HG03439 (cell line): ENCODE measurements around the gene PIGW.

Experiments
- ATAC-seq: cut with Tn5 transposase; IDR thresholded peaks from one replicate; pipeline ENCODE4 v1.9.1; 2021; ENCODE audit warnings: mild to moderate bottlenecking, moderate library complexity; ENCODE audit not compliant: unreplicated experiment

Gene PIGW

DNA sequence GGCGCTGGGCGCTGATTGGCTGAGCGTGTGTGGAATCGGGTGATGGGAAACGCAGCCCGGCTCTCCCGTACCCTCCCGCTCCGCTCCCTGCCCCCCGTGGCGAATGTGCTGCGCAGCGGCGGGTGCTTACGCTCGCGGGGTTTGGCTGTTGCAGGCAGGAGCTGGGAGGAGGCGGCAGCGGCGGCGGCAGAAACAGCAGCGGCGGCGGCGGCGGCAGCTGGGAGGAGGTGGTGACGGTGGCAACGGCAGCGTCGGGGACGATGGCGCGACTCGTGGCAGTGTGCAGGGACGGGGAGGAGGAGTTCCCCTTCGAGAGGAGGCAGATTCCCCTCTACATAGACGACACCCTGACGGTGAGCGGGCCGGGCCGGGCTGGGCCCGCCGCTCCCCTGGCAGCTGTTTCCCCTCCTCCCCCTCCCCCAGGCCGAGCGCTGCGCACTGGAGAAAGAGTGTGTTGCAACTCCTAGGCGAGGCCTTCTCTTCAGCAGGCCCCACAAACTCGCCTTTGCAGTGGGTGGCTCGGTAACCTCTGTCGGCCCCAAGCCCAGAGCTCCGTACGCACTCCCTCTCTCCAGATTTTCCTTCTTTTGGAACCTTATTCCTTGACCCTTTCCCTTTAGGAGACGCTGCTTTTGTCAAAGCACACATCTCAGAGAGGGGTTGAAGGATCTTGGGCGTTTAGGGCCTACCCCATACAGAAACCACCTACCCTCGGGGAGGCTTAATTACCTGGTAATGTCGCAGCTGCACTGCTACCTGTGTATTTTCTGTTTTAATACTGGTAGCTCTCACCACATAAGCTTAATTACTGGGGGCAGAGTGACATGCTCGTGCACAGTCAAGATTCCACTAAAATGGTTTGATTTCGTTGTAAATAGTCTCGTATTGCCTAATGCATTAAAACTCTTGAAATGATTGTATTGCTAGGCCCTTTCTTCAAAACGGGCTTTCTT lies 11.0 kb downstream of the PIGW start:
- peak; percentile 67 for ATAC-seq

DNA sequence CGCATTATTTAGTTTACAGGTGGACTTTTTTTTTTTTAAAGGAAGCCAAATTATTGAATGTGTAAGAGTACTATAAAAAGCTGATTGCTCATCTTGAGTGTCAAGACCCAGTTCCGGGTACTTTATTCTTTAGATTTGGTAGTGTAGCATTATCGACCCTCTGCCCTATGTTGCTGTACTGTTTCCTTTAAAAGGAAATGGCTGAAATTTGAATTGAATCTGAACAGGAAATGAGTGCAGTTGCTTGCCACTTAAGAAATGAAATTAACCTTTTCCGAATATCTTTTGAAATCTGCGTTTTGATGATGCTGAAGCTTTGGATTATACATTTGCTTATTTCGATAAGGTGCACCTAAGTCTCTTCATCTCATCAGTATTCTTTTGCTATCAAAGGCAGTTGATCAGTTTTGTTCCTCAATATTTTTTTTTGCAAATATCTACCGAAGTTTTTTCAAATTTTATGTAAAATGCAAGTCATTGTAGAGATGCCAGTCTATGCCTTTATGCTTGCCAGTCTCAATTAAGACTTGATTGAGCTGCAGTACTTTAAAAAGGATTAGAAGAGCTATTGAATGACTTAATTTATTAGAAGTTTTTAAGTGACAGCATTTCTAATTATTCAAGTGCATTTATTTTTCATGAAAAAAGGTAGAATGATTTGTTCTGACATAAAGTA lies 11.8 kb downstream of the PIGW start:
- no peak for ATAC-seq

DNA sequence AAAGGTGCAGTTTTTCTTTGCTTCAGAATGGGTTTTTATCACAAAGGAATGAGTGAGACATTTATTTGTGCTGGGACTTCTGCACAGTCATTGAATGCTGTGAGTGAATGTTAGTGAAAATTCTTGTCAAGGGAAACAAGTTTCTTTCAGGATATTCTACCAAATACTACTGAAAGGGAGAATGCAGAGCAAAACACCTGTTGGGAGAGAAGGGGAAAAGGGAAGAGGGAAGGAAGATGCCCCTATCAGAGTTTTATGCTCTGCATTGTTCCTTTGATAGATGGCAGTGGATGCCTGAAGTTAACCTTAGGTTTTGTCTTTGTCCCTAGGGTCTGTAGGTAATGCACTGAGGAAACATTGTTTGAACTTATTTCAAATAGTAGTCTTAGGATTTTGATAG lies 13.0 kb downstream of the PIGW start:
- no peak for ATAC-seq

DNA sequence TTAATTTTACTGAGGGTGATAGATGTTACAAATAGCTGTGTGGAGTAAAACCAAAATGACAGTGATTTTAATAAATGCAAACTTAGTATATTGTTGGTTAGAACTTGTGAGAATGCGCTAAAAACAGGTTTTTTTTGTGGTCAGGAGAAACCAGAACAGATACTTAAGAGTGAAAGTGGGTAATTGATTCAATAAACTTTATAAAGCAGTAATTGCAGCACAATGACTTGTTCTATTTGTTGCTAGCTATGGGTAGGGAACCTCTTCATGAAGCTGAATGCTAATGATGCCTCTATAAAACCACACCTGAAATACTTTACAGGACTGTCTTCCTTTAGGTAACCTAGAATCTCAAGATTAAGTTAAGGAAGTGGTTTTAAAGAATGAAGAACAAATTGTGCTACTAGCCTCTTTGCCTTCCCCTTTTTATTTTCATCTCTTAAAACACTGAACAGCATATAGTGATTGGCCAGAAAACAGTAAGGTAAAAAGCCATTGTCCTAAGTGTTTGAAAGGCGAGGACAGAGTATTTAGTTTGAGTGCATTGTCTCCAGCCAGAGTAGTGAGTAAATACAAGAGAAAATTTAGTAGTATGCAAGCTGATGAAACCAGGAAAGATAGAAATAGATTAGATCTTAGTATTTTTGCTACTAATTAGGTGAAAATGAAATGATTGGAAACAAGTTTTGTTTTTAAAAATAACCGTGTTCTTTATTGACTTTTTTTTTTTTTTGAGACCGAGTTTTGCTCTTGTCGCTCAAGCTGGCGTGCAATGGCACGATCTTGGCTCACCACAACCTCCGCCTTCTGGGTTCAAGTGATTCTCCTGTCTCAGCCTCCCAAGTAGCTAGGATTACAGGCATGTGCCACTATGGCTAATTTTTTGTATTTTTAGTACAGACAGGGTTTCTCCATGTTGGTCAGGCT lies 16.0 kb downstream of the PIGW start:
- ATAC-seq: no peak

DNA sequence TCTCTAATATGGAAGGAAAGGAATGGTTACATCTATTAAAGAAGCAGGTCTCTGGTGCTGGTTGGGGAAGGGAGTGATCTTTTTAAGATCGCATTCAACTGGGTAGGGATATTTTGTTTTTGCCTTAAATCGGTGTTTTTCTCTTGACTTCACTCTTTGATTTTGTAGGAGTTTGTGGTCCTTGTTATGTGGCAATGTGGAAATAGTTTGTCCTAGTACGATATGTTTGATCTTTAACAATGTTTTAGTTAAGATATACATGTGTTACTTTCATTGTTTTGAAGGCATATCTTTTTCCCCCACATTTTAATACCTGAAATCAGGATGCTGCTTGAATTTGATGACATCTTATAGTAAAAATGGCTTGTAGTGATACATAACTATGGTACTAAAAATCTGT lies 18.7 kb downstream of the PIGW start:
- ATAC-seq: no peak

DNA sequence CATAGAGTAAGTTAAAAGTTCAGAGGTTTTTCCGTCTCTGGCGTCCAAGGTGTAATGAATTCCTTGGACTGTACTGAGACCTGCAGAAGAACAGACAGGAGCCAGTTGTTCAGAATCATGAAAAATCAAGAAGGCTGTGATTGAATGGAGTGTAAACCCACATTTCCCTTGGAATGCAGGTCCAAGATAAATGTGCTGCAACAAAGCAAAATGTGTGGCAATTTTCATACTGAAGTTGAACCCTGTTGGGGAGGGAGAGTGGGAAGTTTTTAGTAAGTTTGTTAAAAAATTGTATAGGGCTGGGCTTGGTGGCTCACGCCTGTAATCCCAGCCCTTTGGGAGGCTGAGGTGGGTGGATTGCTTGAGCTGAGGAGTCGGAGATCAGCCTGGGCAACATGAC lies 31.3 kb downstream of the PIGW start:
- ATAC-seq: no peak

DNA sequence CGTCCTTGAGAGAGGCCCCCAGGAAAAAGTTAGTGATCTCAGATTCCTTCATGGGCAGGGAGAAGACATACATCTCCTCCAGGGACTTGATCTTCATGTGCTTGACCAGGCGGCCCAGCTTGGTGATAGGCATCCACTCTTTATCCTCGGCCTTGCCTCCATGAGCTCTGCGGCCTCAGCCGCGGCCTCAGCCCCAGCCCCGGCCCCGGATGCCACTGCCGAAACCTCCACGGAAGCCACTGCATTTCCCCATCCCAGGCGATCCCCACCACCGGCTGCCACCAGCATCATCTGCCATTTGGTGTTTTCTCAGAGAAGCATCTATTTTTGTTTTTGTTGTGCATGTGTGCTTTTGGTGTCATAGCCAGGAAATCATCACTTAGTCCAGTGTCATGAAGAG lies 40.2 kb downstream of the PIGW start:
- no peak for ATAC-seq

DNA sequence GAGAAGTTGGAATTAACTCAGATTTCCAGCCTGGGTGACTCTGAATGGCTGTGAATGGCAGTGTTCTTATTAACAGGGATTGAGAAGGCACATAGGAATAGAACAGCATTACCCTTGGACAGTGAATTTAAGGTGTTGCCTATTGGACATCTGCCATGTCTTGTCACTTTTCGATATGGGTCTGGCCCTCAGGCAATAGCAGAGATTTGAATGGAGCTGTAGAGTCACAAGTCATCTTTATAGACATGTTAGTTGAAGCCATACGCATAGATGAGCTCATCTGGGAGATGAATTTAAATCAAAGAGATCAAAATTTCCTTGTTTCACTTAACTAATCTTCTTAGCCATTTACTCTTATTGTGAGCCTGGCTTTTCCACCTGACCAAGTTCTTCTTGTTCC lies 42.0 kb downstream of the PIGW start:
- no peak for ATAC-seq

DNA sequence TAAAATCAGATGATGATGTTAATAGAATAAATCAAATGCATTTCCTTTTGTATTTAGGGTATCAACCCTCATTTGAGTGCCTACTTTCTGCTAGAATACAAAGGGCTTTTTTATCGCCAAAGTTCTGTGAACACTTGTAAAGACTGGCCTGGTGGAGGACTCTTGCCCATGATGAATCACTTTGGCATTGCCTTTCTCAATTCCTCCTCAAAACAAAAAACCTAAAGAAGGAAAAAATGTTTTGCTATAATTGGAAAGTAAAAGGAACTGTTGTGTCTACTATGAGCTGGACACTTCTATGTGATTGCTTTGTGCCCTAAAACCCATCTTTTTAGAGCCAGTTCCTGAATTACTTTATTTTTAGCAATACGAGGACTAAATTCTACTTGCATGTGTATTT lies 43.9 kb downstream of the PIGW start:
- ATAC-seq: no peak

DNA sequence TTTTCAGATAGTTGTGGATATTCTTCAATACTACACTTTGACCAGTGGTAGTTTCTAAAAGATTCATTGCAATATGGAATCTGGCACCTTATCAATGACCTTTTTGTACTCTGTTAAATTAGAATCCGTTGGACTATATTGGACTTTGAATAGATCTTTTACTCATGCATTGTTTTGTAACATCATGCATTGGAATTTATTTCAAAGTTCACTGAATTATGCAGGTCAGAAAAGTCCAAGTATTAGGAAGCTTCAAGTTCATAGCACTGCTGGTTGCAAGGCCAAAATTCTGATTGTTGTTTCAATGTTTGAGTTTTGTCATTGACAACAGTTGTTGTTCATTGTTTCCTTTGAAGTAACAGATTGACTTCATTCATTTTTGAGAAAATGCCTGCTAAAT lies 49.0 kb downstream of the PIGW start:
- ATAC-seq: no peak

DNA sequence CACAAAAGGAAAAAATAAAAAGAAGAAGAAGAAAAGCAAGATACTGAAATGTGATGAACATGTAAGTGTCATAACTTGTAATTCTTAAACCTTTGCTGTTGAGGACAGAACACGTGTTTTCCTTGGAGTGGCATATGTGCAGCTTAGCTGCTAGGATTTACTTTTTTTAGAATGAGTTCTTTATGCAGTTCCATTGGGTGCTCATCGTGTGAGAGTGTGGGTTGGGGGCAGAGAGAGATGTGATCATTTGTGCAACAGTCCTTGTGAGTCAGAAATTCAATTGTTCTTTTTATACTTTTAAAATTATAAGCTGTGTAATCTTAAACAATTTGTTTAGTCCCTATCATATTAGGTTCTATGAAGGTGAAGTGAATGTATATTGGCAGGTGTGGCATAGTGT lies 51.4 kb downstream of the PIGW start:
- no peak for ATAC-seq
